HFF-Myc (cell line): ENCODE measurements around the gene PRKG1.

ENCODE experiments used
- DNase-seq: peaks from one replicate; pipeline ENCODE4 v3.0.0-alpha.2; 2011; ENCODE audit warnings: low read depth; ENCODE audit errors: extremely low read depth
- H3K4me3 ChIP-seq: replicated peaks from 2 replicates; pipeline ENCODE4 v1.5.1; 2011; ENCODE audit warnings: low read depth, mild to moderate bottlenecking, control low read depth, low read length
- TF ChIP-seq, protein P1 (sequence below): IDR thresholded peaks from 2 replicates; pipeline ENCODE4 v1.5.1; 2012; ENCODE audit warnings: mild to moderate bottlenecking, low read depth, low read length, control low read depth; ENCODE audit errors: missing control alignments

Gene PRKG1

DNA sequence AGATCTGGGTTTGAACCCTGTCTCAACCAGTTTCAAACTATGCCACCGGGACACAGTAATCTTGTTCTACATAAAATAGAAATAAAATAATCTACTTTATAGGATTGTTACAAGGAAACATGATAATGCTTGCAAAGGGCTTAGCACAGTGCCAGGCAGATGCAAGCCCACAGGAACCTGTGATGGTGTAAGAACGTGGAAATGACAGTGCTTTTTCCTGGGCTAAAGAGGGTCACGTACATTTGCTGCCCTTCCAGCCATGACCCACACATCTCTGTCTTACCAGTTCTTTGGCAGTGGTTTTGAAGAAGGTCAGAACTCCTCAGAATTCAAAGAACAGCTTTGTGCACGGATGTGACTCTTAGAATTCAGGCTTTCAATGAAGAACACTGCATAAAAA is 342.2 kb downstream of the PRKG1 start:
- TF ChIP-seq, protein P1, sequence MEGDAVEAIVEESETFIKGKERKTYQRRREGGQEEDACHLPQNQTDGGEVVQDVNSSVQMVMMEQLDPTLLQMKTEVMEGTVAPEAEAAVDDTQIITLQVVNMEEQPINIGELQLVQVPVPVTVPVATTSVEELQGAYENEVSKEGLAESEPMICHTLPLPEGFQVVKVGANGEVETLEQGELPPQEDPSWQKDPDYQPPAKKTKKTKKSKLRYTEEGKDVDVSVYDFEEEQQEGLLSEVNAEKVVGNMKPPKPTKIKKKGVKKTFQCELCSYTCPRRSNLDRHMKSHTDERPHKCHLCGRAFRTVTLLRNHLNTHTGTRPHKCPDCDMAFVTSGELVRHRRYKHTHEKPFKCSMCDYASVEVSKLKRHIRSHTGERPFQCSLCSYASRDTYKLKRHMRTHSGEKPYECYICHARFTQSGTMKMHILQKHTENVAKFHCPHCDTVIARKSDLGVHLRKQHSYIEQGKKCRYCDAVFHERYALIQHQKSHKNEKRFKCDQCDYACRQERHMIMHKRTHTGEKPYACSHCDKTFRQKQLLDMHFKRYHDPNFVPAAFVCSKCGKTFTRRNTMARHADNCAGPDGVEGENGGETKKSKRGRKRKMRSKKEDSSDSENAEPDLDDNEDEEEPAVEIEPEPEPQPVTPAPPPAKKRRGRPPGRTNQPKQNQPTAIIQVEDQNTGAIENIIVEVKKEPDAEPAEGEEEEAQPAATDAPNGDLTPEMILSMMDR, result no peak
- no peak overlapping the region for H3K4me3 ChIP-seq
- DNase-seq, result no peak

DNA sequence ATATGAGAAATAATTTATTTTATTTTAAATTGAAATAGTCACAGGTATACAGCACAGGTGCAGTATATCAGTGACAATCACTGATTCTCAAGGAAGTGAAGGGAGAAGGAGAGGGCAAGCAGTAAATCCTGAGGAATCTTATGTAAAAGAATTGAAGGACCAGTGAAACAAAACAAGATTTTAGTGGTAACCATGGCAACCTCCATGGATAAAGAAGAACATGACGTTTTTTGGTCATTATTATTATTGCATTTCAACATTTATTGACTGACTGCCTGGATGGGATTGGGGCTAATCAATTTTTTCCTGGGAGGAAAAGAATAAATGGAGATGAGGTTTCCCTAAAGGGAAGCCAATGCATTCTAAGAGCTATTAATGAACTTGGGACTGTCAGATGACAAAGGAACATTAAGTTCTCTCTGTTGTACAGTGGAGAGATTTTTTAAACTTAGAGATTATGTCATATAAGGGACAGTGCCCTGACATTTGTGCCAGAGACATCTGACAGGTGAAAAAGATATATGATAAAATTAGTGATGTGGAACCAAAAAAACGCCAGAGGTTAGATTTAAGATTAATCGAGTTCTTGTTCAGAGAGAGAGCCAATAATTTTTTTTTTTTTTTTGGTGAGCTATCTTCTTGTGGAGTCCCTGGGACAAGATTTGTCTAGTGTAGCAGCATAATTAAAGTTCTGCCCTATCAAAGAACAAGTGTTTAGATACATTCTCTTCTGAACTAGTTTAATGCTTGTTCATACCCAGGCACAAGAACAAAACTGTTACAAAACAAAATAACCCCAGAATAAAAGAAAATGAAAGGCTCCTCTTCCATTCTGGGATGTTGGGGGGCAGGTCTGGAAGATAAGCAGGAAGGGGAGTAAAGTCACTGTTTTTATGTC is 345.2 kb downstream of the PRKG1 start:
- TF ChIP-seq, protein P1, result no peak
- DNase-seq, result no peak

DNA sequence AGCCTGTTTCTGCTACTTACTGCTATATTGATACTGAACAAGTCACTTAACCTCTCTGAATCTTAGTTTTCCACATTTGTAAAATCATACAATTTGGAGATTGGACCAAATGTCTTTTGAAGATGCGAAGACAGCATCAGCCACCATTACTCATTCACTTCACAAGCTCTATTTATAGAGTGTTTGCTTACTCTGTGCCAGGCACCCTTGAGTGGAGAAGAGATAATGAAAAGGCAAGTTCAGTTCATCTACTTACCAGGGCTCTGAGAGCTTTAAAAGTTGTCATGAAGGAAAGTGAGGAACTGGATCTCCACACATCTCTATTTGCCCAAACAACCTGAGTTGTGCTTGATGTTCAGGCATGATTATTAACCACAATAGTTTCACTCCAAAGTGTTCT is 347.6 kb downstream of the PRKG1 start:
- no peak overlapping the region for H3K4me3 ChIP-seq
- TF ChIP-seq, protein P1, result no peak
- DNase-seq, result no peak

More for the DNA sequence above, 345.2 kb downstream of the PRKG1 start:
- no peak overlapping the region for H3K4me3 ChIP-seq

DNA sequence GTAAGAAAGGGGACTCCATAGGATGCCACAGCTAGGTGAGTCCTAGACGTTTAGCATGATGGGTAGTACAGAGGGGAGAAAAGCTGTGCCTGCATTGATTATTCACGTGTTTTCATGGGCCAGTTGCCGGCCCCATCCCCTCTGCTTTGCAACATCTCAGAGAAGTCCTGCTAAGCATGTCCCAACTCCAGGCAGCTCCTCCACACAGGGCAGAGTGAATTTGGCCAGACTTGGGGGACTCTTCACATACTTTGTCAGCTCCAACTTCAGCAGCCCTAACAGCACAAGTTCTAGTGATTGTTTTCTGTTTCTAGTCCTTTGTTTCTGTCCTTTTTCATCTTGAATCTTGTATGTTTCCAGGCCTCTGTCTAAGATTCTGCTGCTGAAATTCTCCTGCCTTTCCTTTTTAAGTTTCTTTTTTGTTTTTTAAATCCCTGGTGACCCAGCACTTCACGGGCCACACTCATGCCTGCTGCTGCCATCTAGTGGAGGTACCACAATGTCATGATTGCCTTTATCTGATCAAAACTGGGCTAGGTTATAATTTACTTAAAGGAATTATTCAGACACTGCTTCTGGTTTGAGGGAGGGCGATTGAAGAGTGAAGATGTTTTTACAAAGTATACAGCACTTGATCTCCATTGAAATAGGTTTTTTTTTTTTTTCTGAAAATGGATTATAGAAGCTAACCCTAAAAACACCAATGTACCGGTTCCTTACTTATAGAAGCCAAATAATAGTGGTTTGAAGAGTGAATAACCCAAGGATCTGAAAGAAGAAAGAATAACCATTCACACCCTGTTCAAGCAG is 348.2 kb downstream of the PRKG1 start:
- DNase-seq, result peak; percentile 49
- TF ChIP-seq, protein P1, result peak; percentile 77
- no peak overlapping the region for H3K4me3 ChIP-seq

DNA sequence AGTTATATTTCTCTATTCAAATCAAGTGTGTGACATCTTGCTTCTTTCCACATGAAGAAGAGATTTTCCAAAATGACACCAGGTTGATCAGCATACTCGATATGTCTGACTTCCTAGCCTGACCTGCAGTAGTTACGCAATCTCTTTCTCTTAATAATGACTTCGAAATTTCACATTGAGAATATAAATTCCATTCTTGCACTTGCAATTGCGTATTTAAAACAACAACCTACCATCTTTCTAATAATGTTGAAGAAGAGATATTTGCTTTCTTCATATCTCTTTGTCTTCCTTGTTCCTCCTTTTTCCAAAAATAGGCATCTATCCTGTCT is 348.8 kb downstream of the PRKG1 start:
- H3K4me3 ChIP-seq, result no peak overlapping the region
- DNase-seq, result no peak
- TF ChIP-seq, protein P1, result no peak

DNA sequence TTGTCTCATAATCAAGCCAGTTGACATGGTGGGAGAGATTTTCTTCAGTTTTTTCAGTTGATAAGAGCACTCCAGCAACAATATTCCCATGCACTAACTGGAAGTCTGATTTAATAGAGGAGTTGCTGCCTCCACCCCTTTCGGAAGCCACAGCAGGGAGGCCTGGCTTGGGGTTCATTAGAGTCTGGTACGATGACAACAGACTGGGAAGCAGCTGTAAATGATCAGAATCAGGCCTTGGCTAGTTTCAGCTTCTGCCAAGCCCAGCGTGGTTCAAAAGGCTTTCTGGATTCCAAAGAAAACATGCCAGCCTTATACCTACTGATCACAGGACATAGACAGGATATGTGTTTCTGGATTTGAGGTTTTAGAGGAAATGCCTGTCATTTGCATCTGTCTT is 351.1 kb downstream of the PRKG1 start:
- TF ChIP-seq, protein P1, result no peak
- no peak overlapping the region for H3K4me3 ChIP-seq
- peak; percentile 15 for DNase-seq
